ENCODE results near the gene ILF2. TPM values are rescaled to one million over a fixed set of nuclear protein-coding genes. Genes with fewer than 3 reads are reported as not detected.

ILF2 gene
- total RNA-seq, 1 donor from 2014 or later: 216 TPM

GRCh38 chr1:153616144-153616916, 54.5 kb downstream of the ILF2 start, which contains the start of gene S100A14:
Gene S100A14 (minus strand): TSS chr1:153616325. CDS start chr1:153615858, 467 bp downstream.
- no peak for DNase-seq (ENCODE audit: low spot score)
- TF ChIP-seq, protein P1, sequence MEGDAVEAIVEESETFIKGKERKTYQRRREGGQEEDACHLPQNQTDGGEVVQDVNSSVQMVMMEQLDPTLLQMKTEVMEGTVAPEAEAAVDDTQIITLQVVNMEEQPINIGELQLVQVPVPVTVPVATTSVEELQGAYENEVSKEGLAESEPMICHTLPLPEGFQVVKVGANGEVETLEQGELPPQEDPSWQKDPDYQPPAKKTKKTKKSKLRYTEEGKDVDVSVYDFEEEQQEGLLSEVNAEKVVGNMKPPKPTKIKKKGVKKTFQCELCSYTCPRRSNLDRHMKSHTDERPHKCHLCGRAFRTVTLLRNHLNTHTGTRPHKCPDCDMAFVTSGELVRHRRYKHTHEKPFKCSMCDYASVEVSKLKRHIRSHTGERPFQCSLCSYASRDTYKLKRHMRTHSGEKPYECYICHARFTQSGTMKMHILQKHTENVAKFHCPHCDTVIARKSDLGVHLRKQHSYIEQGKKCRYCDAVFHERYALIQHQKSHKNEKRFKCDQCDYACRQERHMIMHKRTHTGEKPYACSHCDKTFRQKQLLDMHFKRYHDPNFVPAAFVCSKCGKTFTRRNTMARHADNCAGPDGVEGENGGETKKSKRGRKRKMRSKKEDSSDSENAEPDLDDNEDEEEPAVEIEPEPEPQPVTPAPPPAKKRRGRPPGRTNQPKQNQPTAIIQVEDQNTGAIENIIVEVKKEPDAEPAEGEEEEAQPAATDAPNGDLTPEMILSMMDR (IDR thresholded peaks at IDR 0.05; ENCODE audit: unreplicated experiment): no peak

DNA sequence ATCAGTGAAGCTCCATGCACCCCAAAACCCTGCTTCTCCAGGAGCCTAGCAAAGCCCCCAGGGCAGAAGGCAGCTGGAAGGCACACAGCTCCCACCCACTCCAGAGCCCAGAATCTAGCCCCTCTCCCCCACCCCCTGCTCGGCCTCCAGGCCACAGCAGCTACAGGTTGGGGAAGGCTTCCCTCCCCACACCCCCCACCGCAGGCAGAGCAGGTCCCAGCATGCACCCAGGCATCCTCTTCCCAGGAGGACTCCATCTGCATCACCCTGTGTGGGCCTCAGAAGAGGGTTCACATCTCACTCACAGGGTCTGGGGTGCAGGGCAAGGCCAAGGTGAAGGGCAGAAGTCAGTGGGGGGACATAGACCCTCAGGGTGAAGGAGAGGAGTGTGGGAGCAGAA, 55.4 kb downstream of the ILF2 start:
- Mint-ChIP-seq H3K36me3 (ENCODE audit: low read depth, unreplicated experiment) (peaks cover 14% of the 10 kb centered on the region), H3K27me3 (ENCODE audit: unreplicated experiment) (peaks cover 16% of the 10 kb centered on the region), H3K4me1 (ENCODE audit: unreplicated experiment) (peaks cover 18% of the 10 kb centered on the region), H3K9me3 (ENCODE audit: unreplicated experiment) (no peaks in the 10 kb centered on the region), H3K4me3 (ENCODE audit: unreplicated experiment) (no peak overlapping the region), H3K27ac (ENCODE audit: unreplicated experiment) (no peak overlapping the region)
- no peak for DNase-seq (ENCODE audit: low spot score)
- TF ChIP-seq, protein P1 (IDR thresholded peaks at IDR 0.05; ENCODE audit: unreplicated experiment): no peak

More at GRCh38 chr1:153616144-153616916, 54.5 kb downstream of the ILF2 start, which contains the start of gene S100A14:
- no peaks in the 10 kb centered on the region for H3K9me3 Mint-ChIP-seq (ENCODE audit: unreplicated experiment)
- peaks cover 10% of the 10 kb centered on the region for H3K4me1 Mint-ChIP-seq (ENCODE audit: unreplicated experiment)
- H3K36me3 Mint-ChIP-seq (ENCODE audit: low read depth, unreplicated experiment): peaks cover 12% of the 10 kb centered on the region
- peak within 1 kb of the TSS; percentile 31 for H3K27ac Mint-ChIP-seq (ENCODE audit: unreplicated experiment)
- no peak within 1 kb of the TSS for H3K4me3 Mint-ChIP-seq (ENCODE audit: unreplicated experiment)
- peaks cover 14% of the 10 kb centered on the region for H3K27me3 Mint-ChIP-seq (ENCODE audit: unreplicated experiment)

- Mint-ChIP-seq H3K4me3 (ENCODE audit: unreplicated experiment) (no peak overlapping the region), H3K36me3 (ENCODE audit: low read depth, unreplicated experiment) (peaks cover 14% of the 10 kb centered on the region), H3K27ac (ENCODE audit: unreplicated experiment) (no peak overlapping the region), H3K9me3 (ENCODE audit: unreplicated experiment) (no peaks in the 10 kb centered on the region), H3K27me3 (ENCODE audit: unreplicated experiment) (peaks cover 18% of the 10 kb centered on the region), H3K4me1 (ENCODE audit: unreplicated experiment) (peaks cover 23% of the 10 kb centered on the region)
- TF ChIP-seq, protein P1 (IDR thresholded peaks at IDR 0.05; ENCODE audit: unreplicated experiment): no peak
- DNase-seq (ENCODE audit: low spot score): no peak
These were observed 55.9 kb downstream of the ILF2 start for GRCh38 chr1:153614906-153615305.

DNA sequence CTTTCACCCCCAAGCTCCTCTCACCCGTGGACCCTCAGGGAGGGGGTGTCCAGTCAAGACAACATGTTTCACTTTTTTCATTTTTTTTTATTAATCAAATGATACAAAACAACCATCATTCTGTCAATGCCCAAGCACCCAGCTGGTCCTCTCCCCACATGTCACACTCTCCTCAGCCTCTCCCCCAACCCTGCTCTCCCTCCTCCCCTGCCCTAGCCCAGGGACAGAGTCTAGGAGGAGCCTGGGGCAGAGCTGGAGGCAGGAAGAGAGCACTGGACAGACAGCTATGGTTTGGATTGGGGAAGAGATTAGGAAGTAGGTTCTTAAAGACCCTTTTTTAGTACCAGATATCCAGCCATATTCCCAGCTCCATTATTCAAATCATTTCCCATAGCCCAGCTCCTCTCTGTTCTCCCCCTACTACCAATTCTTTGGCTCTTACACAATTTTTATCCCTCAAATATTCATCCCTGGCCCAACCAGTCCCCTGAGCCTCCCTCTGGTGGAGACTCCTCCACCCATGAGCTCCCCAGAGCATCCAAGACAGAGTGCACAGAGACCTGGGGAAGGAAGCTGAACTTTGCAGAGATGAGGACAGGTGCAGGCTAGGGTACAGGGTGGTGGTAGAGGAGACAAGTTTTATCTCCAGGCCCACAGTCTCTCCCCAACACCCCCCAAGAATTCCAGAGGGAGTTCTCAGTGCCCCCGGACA, 56.4 kb downstream of the ILF2 start:
- no peak overlapping the region for H3K27ac Mint-ChIP-seq (ENCODE audit: unreplicated experiment)

More for the DNA sequence above, 56.4 kb downstream of the ILF2 start:
- Mint-ChIP-seq H3K36me3 (ENCODE audit: low read depth, unreplicated experiment) (peaks cover 14% of the 10 kb centered on the region), H3K27me3 (ENCODE audit: unreplicated experiment) (peaks cover 20% of the 10 kb centered on the region), H3K4me1 (ENCODE audit: unreplicated experiment) (peaks cover 28% of the 10 kb centered on the region), H3K9me3 (ENCODE audit: unreplicated experiment) (no peaks in the 10 kb centered on the region), H3K4me3 (ENCODE audit: unreplicated experiment) (no peak overlapping the region)
- TF ChIP-seq, protein P1 (IDR thresholded peaks at IDR 0.05; ENCODE audit: unreplicated experiment): no peak
- no peak for DNase-seq (ENCODE audit: low spot score)

All from endothelial cell (in vitro differentiated cells).